Stimulated activated naive CD8-positive, alpha-beta T cell treated with anti-CD3 and anti-CD28 coated beads, Interleukin-15, amount 100 ng/mL, for 72 hours (primary cell): ENCODE data around the gene BRPF1.

Experiments used
- ATAC-seq: fragments of 150-1000 bp; cut with Tn5 transposase; 2 replicates; pipeline ENCODE4 v1.10.0; 2021; ENCODE audit warnings: mild to moderate bottlenecking, moderate library complexity
- DNase-seq, 2 donors: peaks; one replicate each; pipeline ENCODE4 v3.0.0; 2021 to 2022
- H3K27ac Mint-ChIP-seq, 2 donors: one replicate each; pipeline ENCODE4 v1.8.0; 2022; ENCODE audit warnings: mild to moderate bottlenecking in 2 of 2, mixed read lengths in 2 of 2, moderate library complexity in 2 of 2
- H3K27me3 Mint-ChIP-seq: one replicate; pipeline ENCODE4 v1.8.0; 2022; ENCODE audit warnings: mixed read lengths
- H3K4me1 Mint-ChIP-seq: one replicate; pipeline ENCODE4 v1.8.0; 2022; ENCODE audit warnings: mild to moderate bottlenecking, mixed read lengths
- H3K4me3 Mint-ChIP-seq, 2 donors: one replicate each; pipeline ENCODE4 v1.8.0; 2022; ENCODE audit warnings: mild to moderate bottlenecking in 2 of 2, mixed read lengths in 2 of 2, moderate library complexity in 1 of 2
- H3K9me3 Mint-ChIP-seq, 2 donors: one replicate each; pipeline ENCODE4 v1.8.0; 2022; ENCODE audit warnings: mixed read lengths in 2 of 2

BRPF1 gene

GRCh38 chr3:9716801-9717555 lies 14.6 kb upstream of the BRPF1 start:
- Mint-ChIP-seq H3K4me1 (peaks cover 6% of the 10 kb centered on the region), H3K4me3 (no peak overlapping the region), H3K27ac (no peak overlapping the region), H3K9me3 (no peaks in the 10 kb centered on the region), H3K27me3 (no peaks in the 10 kb centered on the region)
- ATAC-seq = no peak
- no peak for DNase-seq

GRCh38 chr3:9717563-9717962 lies 14.0 kb upstream of the BRPF1 start:
- Mint-ChIP-seq H3K4me1 (peaks cover 6% of the 10 kb centered on the region), H3K27ac (no peak overlapping the region), H3K9me3 (no peaks in the 10 kb centered on the region), H3K4me3 (no peak overlapping the region), H3K27me3 (no peaks in the 10 kb centered on the region)
- no peak for DNase-seq
- ATAC-seq = no peak

DNA sequence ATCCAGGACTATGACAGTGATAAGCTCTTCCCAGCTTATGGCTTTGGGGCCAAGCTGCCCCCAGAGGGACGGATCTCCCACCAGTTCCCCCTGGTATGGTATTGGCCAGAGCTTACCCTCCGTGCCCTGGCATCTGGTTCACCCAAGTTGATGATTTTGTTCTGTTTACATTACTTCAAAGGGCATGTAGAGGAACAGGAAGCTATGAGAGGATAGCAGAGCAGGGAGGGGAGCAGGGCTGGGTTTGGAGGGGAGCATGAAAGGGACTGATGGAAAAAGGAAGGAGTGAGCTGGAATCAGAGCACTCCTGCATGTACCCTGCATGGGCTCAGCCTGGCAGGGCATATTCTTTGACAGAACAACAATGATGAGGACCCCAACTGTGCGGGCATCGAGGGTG lies 13.4 kb upstream of the BRPF1 start:
- Mint-ChIP-seq H3K27ac (no peak overlapping the region), H3K27me3 (no peaks in the 10 kb centered on the region), H3K4me1 (peaks cover 6% of the 10 kb centered on the region), H3K4me3 (no peak overlapping the region), H3K9me3 (no peaks in the 10 kb centered on the region)
- DNase-seq (no peak), ATAC-seq (no peak)

DNA sequence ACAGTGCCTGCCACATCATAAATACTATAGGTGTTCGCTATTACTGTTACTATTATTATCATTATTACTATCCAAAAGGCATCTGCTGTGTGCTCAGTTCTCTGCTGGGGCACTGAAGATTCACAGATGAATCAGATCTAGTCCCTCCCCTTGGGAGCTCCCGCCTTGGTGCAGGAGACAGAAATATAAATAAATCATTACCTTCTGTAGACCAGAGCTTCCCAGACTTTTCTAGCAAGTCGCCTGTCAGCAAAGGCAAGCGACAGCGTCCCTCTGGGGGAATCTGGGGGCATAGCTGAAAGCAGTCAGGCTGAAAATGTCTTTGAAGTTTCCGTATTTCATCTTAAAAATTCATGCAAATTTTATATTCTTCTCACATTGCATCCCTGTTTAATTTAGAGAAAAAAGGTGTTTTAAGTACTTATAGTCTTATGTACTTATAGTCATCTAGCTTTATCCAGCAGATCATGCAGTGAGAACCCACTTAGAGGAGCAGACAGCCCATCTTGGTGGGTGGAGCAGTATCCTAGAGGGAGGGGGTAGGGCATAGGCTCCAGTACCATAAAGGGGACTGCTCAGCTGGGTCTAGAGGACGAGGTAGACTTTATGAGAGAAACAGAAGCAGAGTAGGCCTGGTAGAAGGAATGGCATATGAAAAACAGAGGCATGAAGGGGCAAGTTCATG lies 10.4 kb upstream of the BRPF1 start:
- H3K27me3 Mint-ChIP-seq = no peaks in the 10 kb centered on the region
- no peak overlapping the region for H3K27ac Mint-ChIP-seq
- no peaks in the 10 kb centered on the region for H3K9me3 Mint-ChIP-seq
- H3K4me1 Mint-ChIP-seq = peaks cover under 1% of the 10 kb centered on the region
- ATAC-seq (no peak), DNase-seq (no peak)
- no peak overlapping the region for H3K4me3 Mint-ChIP-seq

DNA sequence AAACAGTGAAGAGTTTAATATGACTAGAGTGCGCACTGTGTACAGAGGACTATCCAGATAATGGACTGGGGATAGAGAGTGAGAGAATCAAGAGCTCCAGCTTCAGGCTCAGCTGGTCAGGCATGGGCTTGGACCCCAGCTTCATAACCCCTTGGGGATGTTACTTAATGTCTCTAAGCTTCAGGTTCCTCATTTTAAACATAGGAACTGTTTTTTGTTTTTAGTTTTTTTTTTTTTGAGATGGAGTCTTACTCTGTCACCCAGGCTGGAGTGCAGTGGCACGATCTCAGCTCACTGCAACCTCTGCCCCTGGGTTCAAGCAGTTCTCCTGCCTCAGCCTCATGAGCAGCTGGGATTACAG lies 9.9 kb upstream of the BRPF1 start:
- peaks cover 1% of the 10 kb centered on the region for H3K4me1 Mint-ChIP-seq
- H3K27me3 Mint-ChIP-seq = no peaks in the 10 kb centered on the region
- no peak overlapping the region for H3K27ac Mint-ChIP-seq
- ATAC-seq (no peak), DNase-seq (no peak)
- H3K4me3 Mint-ChIP-seq = no peak overlapping the region
- H3K9me3 Mint-ChIP-seq = no peaks in the 10 kb centered on the region

GRCh38 chr3:9725775-9726515 lies 5.6 kb upstream of the BRPF1 start:
- DNase-seq = no peak
- ATAC-seq = no peak
- no peak overlapping the region for H3K4me3 Mint-ChIP-seq
- H3K27me3 Mint-ChIP-seq = no peaks in the 10 kb centered on the region
- H3K4me1 Mint-ChIP-seq = peaks cover 24% of the 10 kb centered on the region
- no peak overlapping the region for H3K27ac Mint-ChIP-seq
- no peaks in the 10 kb centered on the region for H3K9me3 Mint-ChIP-seq

DNA sequence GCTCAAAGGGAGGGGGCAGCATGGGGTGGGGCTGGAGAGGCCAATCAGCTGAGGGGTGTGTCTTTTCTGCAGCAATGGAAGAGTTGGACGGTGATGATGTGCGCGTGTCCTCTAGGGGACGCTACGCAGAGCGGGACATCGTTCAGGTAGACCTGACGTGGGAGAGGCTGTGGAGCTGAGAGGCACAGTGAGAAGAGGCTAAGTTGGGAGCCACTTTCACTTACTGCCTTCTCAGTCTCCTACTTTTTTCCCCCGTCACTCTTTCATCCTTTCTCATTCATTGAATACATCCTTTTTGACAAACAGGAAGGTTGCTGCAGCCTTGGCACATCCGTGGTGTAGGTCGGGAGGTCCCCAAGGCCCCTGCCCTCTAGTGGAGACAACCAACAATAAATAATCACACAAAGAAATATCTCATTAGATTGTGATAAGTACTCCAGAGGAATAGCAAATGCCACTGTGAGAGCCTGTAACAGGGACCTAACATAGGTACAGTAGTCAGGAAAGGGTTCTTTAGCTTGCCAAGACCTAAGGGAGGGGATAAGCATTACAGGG lies 4.4 kb upstream of the BRPF1 start:
- Mint-ChIP-seq H3K27ac (peak overlapping the region in 1 of 2 donors; percentile 14), H3K9me3 (no peaks in the 10 kb centered on the region), H3K27me3 (no peaks in the 10 kb centered on the region), H3K4me1 (peaks cover 26% of the 10 kb centered on the region), H3K4me3 (peak overlapping the region; percentile 71 to 77)
- DNase-seq = peak; percentile 68 to 78
- ATAC-seq = peak; percentile 57

DNA sequence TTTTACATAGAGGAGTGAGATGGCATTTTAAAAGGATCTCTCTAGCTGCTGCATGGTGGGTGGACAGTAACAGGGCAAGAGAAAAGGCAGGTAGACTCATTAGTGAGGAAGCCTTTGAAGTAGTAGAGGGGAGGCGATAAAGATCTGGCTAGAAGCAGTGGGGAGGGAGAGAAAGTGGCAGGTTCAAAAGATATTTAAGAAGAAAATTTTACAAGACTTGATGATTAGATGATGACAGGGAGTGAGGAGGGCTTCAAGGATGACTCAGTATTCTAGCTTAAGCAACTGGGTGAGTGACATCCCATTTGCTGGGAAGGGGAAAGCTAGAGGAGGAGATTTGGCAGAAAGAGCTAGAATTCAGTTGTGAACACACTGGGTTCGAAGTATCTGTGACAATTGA lies 3.8 kb upstream of the BRPF1 start:
- no peak for ATAC-seq

GRCh38 chr3:9729419-9729818 lies 2.1 kb upstream of the BRPF1 start:
- DNase-seq = no peak
- Mint-ChIP-seq H3K27me3 (no peaks in the 10 kb centered on the region), H3K4me3 (no peak overlapping the region), H3K27ac (no peak overlapping the region), H3K9me3 (no peaks in the 10 kb centered on the region), H3K4me1 (peaks cover 49% of the 10 kb centered on the region)
- no peak for ATAC-seq

More for the DNA sequence above, 3.8 kb upstream of the BRPF1 start:
- Mint-ChIP-seq H3K27ac (peak overlapping the region; percentile 14 to 49), H3K4me3 (no peak overlapping the region), H3K9me3 (no peaks in the 10 kb centered on the region), H3K4me1 (peaks cover 32% of the 10 kb centered on the region), H3K27me3 (no peaks in the 10 kb centered on the region)
- DNase-seq = no peak

DNA sequence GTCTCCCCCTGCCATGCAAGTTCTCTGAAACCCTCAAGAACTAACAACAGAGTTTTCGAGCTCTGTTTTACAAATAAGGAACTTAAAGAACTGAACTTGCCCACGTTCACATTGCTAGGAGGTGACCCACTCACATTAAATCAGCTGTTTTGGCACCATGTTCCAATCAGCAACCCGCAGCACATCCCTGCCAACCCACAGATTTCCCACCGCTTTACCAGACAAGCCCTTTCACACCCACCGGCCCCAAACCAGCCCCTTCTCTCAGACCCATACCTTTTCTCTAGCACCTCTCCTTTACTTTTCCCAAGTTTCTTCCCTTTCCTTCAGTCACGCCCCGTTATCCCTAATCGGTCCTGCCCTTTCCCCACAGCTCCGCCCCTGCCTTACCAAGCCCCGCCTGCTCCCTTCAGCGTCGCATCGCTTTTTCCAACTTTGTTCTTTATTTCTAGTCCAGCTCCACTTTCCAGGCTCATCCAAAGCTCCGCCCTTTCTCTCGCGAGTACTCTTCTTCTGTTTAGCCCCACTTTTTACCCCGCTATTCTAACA lies 804 bp upstream of the BRPF1 start:
- ATAC-seq (peak; percentile 44), DNase-seq (no peak)
- H3K4me3 Mint-ChIP-seq = peak overlapping the region; percentile 84 to 87
- no peaks in the 10 kb centered on the region for H3K27me3 Mint-ChIP-seq
- H3K9me3 Mint-ChIP-seq = no peaks in the 10 kb centered on the region
- peaks cover 60% of the 10 kb centered on the region for H3K4me1 Mint-ChIP-seq
- H3K27ac Mint-ChIP-seq = peak overlapping the region in 1 of 2 donors; percentile 34

GRCh38 chr3:9732080-9732739 lies 675 bp downstream of the BRPF1 start:
- no peaks in the 10 kb centered on the region for H3K9me3 Mint-ChIP-seq
- ATAC-seq = peak; percentile 18
- peak; percentile 44 to 64 for DNase-seq
- peaks cover 67% of the 10 kb centered on the region for H3K4me1 Mint-ChIP-seq
- peak overlapping the region; percentile 91 to 98 for H3K27ac Mint-ChIP-seq
- H3K27me3 Mint-ChIP-seq = no peaks in the 10 kb centered on the region
- peak overlapping the region; percentile 96 to 98 for H3K4me3 Mint-ChIP-seq

DNA sequence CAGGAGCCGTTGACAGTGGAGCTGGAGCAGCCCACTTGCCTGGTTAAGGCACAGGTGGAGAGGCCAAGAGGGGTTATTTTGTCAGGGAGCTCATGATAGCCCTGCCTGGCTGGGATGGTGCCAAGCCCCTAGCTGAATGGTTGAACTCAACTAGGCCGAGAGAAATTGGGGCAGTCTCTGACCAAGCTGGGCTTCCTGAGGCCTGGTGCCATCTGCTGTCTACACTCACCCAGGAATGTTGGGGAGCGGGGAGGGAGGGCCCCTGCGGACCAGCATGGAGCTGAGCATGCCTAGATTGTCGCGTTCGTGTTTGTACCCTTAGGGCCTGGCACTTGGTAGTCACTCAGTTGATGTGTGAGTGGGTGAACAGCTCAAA lies 1.2 kb downstream of the BRPF1 start:
- ATAC-seq = no peak
- Mint-ChIP-seq H3K4me1 (peaks cover 65% of the 10 kb centered on the region), H3K27me3 (no peaks in the 10 kb centered on the region), H3K9me3 (no peaks in the 10 kb centered on the region), H3K27ac (peak overlapping the region; percentile 91 to 98), H3K4me3 (peak overlapping the region; percentile 96 to 98)
- DNase-seq = no peak

GRCh38 chr3:9736831-9737230 lies 5.3 kb downstream of the BRPF1 start:
- Mint-ChIP-seq H3K27me3 (no peaks in the 10 kb centered on the region), H3K4me3 (no peak overlapping the region), H3K27ac (peak overlapping the region in 1 of 2 donors; percentile 19), H3K4me1 (peaks cover 57% of the 10 kb centered on the region), H3K9me3 (no peaks in the 10 kb centered on the region)
- no peak for DNase-seq
- no peak for ATAC-seq

DNA sequence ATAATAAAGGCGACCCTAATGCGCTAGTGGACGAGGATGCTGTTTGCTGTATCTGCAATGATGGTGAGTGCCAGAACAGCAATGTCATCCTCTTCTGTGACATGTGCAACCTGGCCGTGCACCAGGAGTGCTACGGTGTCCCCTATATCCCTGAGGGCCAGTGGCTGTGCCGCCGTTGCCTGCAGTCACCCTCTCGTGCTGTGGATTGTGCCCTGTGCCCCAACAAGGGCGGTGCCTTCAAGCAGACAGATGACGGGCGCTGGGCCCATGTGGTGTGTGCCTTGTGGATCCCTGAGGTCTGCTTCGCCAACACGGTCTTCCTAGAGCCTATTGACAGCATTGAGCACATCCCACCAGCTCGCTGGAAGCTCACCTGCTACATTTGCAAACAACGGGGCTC lies 7.6 kb downstream of the BRPF1 start:
- H3K4me1 Mint-ChIP-seq = peaks cover 36% of the 10 kb centered on the region
- no peak for ATAC-seq
- DNase-seq = no peak
- H3K9me3 Mint-ChIP-seq = no peaks in the 10 kb centered on the region
- no peak overlapping the region for H3K27ac Mint-ChIP-seq
- no peak overlapping the region for H3K4me3 Mint-ChIP-seq
- no peaks in the 10 kb centered on the region for H3K27me3 Mint-ChIP-seq

GRCh38 chr3:9742560-9742959 lies 11.0 kb downstream of the BRPF1 start:
- no peak for ATAC-seq
- Mint-ChIP-seq H3K4me1 (peaks cover 31% of the 10 kb centered on the region), H3K27ac (no peak overlapping the region), H3K9me3 (no peaks in the 10 kb centered on the region), H3K27me3 (no peaks in the 10 kb centered on the region), H3K4me3 (no peak overlapping the region)
- no peak for DNase-seq
